ENCODE measurements around the gene PPP4R4.

DNA sequence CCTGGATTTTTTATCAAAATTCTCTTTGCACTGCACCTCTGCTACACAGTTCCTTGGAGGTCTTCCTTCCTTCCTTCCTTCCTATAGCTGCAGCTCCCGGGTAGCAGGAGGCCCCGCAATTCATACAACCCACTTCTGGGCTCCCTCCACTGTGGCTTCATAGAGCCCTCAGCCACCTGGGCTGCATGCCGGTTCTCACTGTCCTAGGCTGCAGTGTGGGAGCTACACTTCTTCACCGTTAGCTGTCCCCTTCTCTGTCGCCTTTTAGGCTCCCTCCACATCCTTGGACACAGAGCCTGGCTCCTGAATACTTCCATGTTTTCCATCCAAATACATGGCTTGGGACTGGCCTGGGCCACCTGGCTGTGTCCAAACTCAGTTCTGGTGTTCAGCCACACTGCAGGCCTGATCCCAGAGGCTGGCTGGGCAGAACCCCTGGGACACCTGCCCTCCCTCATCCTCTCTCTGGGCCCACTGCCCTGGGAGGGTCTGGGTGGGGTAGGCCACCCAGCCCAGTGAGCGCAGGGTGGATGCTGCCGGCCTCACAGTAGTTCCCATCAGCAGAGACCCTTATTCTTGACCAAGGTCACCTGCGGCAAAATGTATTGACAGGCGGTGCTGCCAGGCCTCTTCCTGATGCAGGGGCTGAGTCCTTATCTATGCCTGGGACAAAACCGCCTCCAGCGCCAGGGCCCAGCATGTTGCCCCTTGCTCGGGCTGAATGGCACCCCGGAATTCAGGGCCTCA lies 117.2 kb downstream of the PPP4R4 start:
- TF ChIP-seq, protein P1, sequence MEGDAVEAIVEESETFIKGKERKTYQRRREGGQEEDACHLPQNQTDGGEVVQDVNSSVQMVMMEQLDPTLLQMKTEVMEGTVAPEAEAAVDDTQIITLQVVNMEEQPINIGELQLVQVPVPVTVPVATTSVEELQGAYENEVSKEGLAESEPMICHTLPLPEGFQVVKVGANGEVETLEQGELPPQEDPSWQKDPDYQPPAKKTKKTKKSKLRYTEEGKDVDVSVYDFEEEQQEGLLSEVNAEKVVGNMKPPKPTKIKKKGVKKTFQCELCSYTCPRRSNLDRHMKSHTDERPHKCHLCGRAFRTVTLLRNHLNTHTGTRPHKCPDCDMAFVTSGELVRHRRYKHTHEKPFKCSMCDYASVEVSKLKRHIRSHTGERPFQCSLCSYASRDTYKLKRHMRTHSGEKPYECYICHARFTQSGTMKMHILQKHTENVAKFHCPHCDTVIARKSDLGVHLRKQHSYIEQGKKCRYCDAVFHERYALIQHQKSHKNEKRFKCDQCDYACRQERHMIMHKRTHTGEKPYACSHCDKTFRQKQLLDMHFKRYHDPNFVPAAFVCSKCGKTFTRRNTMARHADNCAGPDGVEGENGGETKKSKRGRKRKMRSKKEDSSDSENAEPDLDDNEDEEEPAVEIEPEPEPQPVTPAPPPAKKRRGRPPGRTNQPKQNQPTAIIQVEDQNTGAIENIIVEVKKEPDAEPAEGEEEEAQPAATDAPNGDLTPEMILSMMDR (IDR thresholded peaks at IDR 0.05): no peak
- no peak for TF ChIP-seq POLR2A (IDR thresholded peaks at IDR 0.05)
